SH-SY5Y (cell line): ENCODE data around the gene AFF4.

Experiments
- GATA2 ChIP-seq: IDR thresholded peaks from 2 replicates; pipeline ENCODE4 v1.6.1; 2011; ENCODE audit warnings: mild to moderate bottlenecking, low read depth, low read length
- GATA3 ChIP-seq: IDR thresholded peaks from 2 replicates; pipeline ENCODE4 v1.6.1; 2011; ENCODE audit warnings: low read depth, mild to moderate bottlenecking, low read length, moderate library complexity

DNA sequence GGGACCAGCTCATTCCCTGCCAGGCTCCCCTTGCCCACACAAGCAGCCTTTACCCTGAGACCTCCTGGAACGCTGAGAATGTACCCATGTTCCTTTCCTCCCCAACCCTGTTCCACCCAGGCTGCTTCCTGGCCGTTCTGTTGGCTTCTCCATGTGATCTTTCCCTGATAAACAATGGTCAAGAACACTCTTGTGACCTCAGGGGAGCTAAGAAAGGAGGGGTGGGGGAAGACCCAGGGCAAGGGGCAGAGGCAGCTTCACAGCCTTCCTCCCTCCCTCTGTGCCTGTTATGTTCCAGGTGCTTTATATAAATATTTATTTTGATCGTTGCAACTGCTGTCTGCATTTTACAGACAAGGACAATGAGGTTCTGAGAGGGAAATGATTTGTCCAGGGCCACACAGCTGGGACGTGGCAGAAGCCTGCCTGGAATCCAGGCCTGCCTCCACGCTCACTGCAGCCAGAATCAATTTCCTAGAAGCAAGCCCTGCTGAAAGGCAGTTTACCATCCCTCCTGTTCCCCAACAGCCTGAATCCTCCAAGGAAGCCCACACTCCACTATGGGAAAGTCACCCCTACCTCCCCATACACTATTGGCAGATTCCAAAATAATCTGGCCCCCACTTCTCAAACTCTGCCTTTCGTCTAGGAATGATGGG is 136.9 kb downstream of the AFF4 start:
- TF ChIP-seq GATA2: no peak
- no peak for TF ChIP-seq GATA3
